ENCODE data around the gene DNAH6.

GRCh38 chr2:84786601-84787000 is 270.3 kb downstream of the DNAH6 start:
- TF ChIP-seq YY1 (IDR thresholded peaks at IDR 0.05; ENCODE audit: insufficient read depth, insufficient read length) (no peak), ZNF274 (IDR thresholded peaks at IDR 0.05; ENCODE audit: low read depth, low read length) (no peak), SUZ12 (IDR thresholded peaks at IDR 0.05; ENCODE audit: extremely low read depth, insufficient read depth, insufficient read length) (no peak)

Data from NT2/D1 (cell line).